ENCODE results near the gene ARHGAP31.

The ARHGAP31 gene

GRCh38 chr3:119396870-119397269 is 102.7 kb downstream of the ARHGAP31 start:
- DNase-seq, result no peak

DNA sequence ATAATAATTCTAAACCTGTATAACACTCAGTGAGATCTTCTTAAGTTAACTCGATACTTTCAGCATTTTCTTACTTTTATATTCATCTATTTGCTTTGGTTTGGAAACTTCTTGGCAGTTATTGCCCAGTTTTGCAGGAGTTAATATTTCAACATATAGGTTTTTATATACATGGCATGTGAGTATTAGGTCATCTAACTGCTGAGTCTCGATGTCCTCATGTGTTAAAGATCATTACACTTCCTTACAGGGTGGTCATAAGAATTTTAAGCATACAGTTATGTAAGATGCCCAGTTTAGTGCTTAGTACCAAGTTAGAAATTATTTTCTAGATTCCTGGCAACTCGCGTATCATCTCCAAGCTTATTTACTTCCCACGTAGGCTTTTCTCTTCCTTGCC is 106.3 kb downstream of the ARHGAP31 start:
- DNase-seq, result no peak

GRCh38 chr3:119401069-119401468 is 106.9 kb downstream of the ARHGAP31 start:
- DNase-seq, result no peak

- no peak for DNase-seq
Measured at GRCh38 chr3:119401503-119402440, 107.6 kb downstream of the ARHGAP31 start.

DNA sequence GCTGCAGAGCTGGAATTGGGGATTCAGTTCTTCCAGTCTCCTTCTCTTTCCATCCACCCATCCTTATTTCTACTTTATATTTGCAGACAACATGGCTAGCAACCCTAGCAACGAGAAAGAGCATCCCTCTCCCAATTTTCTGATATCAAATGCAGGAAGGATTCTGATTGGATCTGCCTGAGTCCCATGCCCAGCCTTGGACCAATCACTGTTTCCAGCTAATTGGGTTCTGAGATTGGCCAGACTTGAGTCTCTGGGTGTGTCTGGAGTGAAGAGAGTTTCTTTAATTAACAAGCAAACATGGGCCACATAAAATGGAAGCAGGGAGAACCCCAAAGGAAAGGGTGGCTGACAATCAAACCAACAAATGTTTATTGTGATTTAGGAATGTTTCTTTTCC is 108.6 kb downstream of the ARHGAP31 start:
- DNase-seq, result no peak

DNA sequence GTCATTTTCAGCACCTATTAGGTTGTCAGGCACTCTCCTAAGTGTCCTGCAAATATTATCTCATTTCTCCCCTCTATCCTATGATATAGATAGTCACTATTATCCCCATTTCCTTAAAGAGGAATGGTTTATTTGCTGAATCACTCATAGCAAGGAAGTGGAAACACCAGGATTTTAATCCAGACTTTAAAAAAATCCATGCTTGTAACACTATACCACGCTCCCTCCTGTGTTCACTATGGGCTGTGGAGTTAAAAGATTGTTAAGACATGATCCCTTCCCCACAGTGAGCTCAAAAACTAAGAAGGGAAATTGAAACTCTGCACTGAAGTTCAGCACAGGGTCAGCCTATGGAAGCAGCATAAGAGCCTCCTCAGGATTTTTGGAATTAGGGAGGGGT is 109.0 kb downstream of the ARHGAP31 start:
- no peak for DNase-seq

DNA sequence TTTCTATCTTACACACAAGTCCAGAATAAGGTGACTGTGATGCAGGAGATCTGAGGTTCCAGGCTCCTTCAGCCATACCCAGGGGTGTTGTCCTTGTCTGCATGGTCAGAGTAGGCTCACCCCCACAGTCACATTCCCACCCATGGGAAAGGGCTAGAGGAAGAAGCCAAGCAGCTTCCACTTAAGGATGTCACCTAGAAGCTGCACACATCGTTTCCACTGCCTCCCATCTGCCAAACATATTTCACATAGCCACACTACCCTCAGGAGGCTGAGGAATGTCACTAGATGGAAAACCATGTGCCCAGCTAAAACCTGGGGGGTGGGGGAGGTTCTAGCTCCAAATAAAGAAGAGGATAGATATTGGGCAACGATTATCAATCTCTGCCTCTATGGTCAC is 111.1 kb downstream of the ARHGAP31 start:
- DNase-seq, result no peak

DNA sequence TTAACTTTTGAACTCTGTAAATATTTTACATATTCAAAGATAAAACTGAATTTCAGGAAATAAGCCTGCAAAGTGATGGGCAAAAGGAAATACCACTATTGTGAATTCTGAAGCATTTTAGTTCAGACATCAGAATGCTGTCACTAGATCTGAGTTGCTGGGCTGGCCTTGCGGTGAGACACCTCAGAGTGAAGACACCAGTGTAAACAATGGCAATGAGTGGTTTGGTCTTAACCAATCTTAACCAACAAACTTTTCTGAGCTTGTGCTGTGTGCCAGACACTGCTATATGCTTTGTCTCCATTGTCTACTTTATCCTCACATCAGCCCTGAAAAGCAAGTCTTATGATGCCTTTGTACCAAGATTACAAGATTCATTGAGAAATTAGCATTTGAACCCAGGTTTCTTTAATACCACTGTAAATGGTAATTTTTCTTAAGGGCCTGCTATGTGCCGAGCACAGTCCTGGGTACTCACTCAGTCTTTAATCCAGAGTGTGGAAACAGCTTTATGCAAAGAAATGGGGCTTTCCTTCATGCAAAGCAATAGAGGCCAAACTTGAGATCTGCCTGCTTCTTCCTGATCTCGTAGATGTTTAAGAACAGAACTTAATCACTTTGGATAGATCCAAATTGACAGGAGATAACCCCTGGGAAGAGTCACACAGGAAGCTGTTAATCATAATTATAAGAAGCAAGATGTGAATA is 114.2 kb downstream of the ARHGAP31 start:
- no peak for DNase-seq

- DNase-seq, result no peak
Measured at GRCh38 chr3:119409844-119410243, 115.7 kb downstream of the ARHGAP31 start.

- no peak for DNase-seq
Measured at GRCh38 chr3:119413603-119414280, 119.6 kb downstream of the ARHGAP31 start.

- DNase-seq, result no peak
Measured at GRCh38 chr3:119416873-119417272, 122.7 kb downstream of the ARHGAP31 start.

GRCh38 chr3:119417771-119418512 is 123.8 kb downstream of the ARHGAP31 start:
- DNase-seq, result no peak

- no peak for DNase-seq
Measured at GRCh38 chr3:119418641-119419040, 124.5 kb downstream of the ARHGAP31 start.

GRCh38 chr3:119420196-119420595 is 126.0 kb downstream of the ARHGAP31 start:
- DNase-seq, result no peak

DNA sequence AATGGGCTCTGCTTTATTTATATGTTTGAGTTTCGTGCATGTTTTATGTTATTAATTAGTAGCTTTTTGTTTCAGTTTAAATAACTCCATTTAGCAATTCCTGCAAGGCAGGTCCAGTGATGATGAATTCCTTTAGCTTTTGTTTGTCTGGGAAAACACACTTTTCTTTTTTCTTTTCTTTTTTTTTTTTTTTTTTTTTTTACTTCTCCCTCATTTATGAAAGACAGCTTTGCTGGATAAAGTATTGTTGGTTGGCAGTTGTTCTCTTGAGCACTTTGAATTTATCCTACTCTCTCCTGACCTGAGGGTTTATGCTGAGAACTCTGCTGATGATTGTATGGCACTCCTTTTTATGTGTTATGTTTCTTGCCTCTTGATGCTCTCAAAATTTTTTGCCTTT is 133.5 kb downstream of the ARHGAP31 start:
- DNase-seq, result no peak

DNA sequence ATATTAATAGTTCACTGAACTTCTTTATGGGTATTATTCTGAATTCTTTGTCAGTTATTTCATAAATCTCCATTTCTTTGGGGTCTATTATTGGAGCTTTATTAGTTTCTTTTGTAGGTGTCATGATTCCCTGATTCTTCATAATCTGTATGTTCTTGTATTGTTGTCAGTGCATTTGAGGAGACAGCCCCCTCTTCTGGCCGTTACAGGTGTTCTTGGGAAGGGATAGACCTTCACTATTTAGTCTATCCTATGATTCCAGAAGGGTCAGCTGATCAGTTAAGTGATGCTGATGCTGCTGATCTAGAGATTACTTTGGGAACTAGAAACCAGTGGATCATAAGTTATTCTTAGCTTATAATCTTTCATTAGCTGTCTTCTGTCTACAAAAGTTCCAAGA is 134.4 kb downstream of the ARHGAP31 start:
- DNase-seq, result no peak

DNA sequence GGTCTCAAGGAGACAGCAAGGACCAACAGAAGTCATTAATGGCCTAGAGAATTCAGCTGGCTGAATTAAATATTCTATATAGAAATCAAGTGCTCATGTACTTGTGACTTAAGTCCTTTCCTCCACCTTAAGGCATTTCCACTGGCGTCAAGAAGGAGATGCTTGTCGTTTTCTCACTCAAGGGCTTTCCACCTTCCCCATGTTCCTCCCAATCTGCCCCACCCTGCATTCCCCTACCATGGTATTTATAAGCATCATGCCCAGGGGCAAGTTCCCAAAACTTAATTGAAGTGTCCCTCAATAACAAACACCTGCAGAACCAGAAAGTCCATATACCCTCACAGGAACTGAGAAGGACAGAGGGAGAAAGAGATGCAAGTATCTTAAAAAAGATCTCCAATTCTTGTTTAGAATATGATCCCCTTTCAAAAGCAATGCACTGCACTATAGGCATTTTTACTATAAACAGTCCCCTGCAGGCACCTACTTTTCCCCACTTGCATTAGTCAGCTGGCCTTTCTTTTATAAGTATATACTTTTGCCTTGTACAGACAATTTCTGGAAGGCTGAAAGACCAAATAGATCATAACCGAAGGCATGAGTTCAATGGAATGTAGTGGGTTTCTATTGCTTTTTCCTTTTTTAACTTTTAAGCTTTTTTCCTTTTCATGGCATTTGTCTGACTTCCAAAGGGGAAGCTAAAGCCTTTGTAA is 139.6 kb downstream of the ARHGAP31 start:
- no peak for DNase-seq

DNA sequence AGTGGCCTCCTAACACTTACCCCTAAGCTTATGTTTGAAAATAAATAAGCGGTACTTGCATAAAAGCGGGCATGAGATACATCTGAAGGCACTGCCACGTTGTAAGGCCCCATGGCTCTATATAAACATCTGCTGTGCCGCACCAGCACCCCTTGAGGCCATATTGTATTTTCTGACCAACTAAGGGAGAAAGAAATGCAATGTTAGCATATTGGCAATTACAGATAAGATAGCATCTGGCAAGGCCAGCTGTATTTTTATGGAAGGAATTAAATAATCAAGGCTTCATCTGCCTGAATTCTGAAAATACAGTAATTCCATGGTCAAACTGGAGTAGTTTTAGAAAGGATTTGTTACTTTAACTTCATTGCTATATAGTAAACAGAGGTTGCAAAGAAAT is 140.5 kb downstream of the ARHGAP31 start:
- DNase-seq, result no peak

DNA sequence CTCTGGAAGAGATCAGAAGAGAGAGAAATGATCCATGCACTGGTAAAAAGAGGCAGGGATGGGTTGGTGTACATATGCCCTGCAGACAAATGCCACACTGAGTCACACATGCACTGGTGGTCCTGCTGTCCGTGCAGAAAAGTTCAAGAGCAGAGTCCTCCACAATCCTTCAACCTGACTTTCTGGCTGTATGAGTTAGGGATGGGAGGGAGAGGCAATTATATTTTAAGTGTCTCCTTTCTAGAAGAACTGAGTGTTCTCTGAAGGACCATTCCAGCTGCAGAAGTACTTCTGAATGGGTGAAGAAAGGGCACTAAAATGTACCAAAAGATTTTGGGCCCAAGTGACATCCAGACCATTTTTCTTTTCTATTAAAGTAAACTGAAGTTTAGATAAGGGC is 142.8 kb downstream of the ARHGAP31 start:
- no peak for DNase-seq

- no peak for DNase-seq
Measured at GRCh38 chr3:119437691-119438258, 143.6 kb downstream of the ARHGAP31 start.

DNA sequence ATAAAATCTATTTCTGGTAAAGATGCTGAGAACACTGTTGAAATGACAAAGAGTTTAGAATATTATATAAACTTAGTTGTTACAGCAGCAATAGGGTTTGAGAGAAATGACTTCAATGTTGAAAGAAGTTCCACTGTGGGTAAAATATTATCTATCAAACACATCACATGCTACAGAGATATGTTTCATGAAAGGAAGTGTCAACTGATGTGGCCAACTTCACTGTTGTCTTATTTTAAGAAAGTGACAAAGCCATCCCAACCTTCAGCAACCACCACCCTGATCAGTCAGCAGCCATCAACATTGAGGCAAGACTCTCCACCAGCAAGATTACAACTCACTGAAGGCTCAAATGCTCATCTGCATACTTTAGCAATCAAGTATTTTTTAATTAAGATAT is 149.0 kb downstream of the ARHGAP31 start:
- no peak for DNase-seq

DNA sequence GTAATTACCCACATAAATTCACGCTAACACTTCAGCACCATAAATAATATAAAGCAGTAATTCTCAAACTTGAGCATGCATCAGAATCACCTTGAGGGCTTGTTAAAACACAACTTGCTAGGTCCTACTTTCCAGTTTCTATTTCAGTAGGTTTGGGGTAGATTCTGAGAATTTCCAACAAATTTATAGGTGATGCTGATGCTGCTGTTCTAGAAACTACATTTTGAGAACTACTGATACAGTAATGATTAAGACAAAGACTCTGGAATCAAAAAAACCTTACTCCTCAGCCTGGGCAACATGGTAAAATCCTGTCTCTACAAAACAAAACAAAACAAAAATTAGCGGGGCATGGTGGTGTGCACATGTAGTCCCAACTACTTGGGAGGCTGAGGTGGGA is 150.4 kb downstream of the ARHGAP31 start:
- DNase-seq, result no peak
